ENCODE data around the gene RALGAPB. TPM values are rescaled to one million over a fixed set of nuclear protein-coding genes. Genes with fewer than 3 reads are reported as not detected.

The RALGAPB gene
- total and polyA plus RNA-seq, 2 of the 13 experiments (the other 11 are each of a cell fraction or from before 2014, with no cell fraction given): 17.6 to 30.6 TPM

DNA sequence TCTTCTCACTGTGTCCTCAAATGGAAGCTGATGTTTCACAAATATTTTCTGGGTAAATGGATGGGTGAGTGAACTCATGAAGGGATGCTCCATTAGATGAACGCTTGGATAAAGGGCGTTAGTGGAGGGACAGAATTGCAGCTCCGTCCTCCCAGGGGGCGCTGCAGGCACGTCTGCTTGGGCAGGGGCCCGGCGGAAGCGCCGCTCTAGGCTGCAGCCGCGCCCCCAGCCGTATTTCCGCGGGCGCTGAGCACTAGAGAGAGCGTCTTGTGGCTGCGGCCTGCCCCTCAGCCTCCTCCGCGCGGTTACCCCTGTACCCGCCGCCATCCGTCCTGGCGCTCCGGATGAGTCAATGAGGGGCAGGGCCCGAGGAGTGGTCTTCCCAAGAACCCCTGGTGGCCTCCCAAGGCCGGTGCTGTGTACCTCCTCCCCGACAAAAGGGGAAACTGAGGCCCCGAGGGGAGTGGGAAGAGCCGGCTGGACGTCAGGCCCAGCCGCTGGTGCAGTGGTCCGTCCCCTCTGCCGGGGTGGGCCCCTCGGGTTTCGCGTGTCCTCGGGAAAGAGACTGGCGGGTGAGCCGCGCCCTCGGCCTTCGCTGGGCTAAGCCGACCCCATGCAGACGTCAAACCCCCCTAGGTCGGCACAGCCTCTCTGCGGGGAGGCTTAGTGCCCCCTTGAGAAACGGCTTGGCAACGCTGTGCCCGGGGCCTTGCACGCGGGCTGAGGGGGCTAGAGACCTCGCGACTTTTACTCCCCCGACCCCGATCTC is 26.0 kb upstream of the RALGAPB start (continued):
- TF ChIP-seq, protein P1, sequence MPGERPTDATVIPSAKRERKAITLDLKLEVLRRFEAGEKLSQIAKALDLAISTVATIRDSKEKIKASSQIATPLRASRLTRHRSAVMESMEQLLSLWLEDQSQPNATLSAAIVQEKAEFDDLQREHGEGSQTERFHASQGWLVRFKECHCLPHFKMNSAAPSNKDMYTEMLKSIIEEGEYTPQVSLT (CRISPR knock-in tag; IDR thresholded peaks at IDR 0.05; ENCODE audit: borderline replicate concordance, low read depth): peak; percentile 89; the same call in 1 of the 2 replicates
- no peak for TF ChIP-seq SRSF4 (IDR thresholded peaks at IDR 0.05; ENCODE audit: low read depth, low read length, poor library complexity, severe bottlenecking)
- peak; percentile 99 for TF ChIP-seq ERF (CRISPR knock-in tag; IDR thresholded peaks at IDR 0.05)
- peak; percentile 35; the same call in 1 of the 2 replicates for TF ChIP-seq NCOA1 (CRISPR knock-in tag; IDR thresholded peaks at IDR 0.05)
- 0 out of 2 replicates have a peak, but pooled peaks have one; percentile 88 for TF ChIP-seq SMYD3 (CRISPR knock-in tag; IDR thresholded peaks at IDR 0.05)
- TF ChIP-seq, protein P2, sequence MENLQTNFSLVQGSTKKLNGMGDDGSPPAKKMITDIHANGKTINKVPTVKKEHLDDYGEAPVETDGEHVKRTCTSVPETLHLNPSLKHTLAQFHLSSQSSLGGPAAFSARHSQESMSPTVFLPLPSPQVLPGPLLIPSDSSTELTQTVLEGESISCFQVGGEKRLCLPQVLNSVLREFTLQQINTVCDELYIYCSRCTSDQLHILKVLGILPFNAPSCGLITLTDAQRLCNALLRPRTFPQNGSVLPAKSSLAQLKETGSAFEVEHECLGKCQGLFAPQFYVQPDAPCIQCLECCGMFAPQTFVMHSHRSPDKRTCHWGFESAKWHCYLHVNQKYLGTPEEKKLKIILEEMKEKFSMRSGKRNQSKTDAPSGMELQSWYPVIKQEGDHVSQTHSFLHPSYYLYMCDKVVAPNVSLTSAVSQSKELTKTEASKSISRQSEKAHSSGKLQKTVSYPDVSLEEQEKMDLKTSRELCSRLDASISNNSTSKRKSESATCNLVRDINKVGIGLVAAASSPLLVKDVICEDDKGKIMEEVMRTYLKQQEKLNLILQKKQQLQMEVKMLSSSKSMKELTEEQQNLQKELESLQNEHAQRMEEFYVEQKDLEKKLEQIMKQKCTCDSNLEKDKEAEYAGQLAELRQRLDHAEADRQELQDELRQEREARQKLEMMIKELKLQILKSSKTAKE (CRISPR knock-in tag; IDR thresholded peaks at IDR 0.05; ENCODE audit: borderline replicate concordance): peak; percentile 73
- peak; percentile 86; the same call in 1 of the 2 replicates for TF ChIP-seq EEA1 (CRISPR knock-in tag; IDR thresholded peaks at IDR 0.05; ENCODE audit: borderline replicate concordance)
- TF ChIP-seq BRCA1 (CRISPR knock-in tag; IDR thresholded peaks at IDR 0.05): peak; percentile 95; the same call in 1 of the 2 replicates
- peak; percentile 98 for TF ChIP-seq ZNF337 (CRISPR knock-in tag; IDR thresholded peaks at IDR 0.05; ENCODE audit: borderline replicate concordance, low read depth)
- TF ChIP-seq, protein P3, sequence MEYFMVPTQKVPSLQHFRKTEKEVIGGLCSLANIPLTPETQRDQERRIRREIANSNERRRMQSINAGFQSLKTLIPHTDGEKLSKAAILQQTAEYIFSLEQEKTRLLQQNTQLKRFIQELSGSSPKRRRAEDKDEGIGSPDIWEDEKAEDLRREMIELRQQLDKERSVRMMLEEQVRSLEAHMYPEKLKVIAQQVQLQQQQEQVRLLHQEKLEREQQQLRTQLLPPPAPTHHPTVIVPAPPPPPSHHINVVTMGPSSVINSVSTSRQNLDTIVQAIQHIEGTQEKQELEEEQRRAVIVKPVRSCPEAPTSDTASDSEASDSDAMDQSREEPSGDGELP (IDR thresholded peaks at IDR 0.05; ENCODE audit: borderline replicate concordance, low read depth): no peak
- TF ChIP-seq ZNF501 (CRISPR knock-in tag; IDR thresholded peaks at IDR 0.05): peak; percentile 98
- TF ChIP-seq, protein P4, sequence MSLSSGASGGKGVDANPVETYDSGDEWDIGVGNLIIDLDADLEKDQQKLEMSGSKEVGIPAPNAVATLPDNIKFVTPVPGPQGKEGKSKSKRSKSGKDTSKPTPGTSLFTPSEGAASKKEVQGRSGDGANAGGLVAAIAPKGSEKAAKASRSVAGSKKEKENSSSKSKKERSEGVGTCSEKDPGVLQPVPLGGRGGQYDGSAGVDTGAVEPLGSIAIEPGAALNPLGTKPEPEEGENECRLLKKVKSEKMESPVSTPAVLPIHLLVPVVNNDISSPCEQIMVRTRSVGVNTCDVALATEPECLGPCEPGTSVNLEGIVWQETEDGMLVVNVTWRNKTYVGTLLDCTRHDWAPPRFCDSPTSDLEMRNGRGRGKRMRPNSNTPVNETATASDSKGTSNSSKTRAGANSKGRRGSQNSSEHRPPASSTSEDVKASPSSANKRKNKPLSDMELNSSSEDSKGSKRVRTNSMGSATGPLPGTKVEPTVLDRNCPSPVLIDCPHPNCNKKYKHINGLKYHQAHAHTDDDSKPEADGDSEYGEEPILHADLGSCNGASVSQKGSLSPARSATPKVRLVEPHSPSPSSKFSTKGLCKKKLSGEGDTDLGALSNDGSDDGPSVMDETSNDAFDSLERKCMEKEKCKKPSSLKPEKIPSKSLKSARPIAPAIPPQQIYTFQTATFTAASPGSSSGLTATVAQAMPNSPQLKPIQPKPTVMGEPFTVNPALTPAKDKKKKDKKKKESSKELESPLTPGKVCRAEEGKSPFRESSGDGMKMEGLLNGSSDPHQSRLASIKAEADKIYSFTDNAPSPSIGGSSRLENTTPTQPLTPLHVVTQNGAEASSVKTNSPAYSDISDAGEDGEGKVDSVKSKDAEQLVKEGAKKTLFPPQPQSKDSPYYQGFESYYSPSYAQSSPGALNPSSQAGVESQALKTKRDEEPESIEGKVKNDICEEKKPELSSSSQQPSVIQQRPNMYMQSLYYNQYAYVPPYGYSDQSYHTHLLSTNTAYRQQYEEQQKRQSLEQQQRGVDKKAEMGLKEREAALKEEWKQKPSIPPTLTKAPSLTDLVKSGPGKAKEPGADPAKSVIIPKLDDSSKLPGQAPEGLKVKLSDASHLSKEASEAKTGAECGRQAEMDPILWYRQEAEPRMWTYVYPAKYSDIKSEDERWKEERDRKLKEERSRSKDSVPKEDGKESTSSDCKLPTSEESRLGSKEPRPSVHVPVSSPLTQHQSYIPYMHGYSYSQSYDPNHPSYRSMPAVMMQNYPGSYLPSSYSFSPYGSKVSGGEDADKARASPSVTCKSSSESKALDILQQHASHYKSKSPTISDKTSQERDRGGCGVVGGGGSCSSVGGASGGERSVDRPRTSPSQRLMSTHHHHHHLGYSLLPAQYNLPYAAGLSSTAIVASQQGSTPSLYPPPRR (CRISPR knock-in tag; IDR thresholded peaks at IDR 0.05; ENCODE audit: borderline replicate concordance): peak; percentile 89
- peak; percentile 82; the same call in 1 of the 2 replicates for TF ChIP-seq HNRNPL (IDR thresholded peaks at IDR 0.05; ENCODE audit: low read depth, low read length)
- TF ChIP-seq ZNF782 (CRISPR knock-in tag; IDR thresholded peaks at IDR 0.05; ENCODE audit: borderline replicate concordance): peak; percentile 97
- TF ChIP-seq ZNF878 (CRISPR knock-in tag; IDR thresholded peaks at IDR 0.05): 0 out of 2 replicates have a peak, but pooled peaks have one; percentile 2
